ENCODE results near the gene LRRC56. TPM values are rescaled to one million over a fixed set of nuclear protein-coding genes. Genes with fewer than 3 reads are reported as not detected.

Gene LRRC56
- polyA plus RNA-seq, 4 donors, result 3.3 to 5.2 (median 4.1) TPM

DNA sequence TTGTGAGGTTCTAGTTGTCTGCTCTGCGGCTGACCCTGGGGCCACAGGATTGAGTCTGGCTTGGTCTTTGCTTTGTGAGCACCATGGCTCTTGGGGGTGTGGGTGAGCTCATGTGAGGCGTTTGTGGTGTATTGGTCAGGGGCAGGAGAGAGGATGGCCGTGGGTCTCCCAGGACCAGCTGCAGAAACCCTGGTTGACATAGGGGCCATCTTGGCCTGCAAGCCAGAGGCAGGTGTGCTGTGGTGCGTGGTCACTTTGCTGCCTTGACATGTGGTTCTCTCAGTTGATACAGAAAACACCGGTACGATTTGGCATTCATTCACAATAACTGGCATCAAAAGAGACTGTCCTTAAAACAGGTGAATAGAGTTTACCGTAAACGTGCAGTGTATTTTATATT is 50.2 kb downstream of the LRRC56 start:
- no peak for DNase-seq (ENCODE audit: low read depth in 4 of 4, low spot score in 3 of 4)

GRCh38 chr11:587978-588380 is 50.7 kb downstream of the LRRC56 start:
- no peak for DNase-seq (ENCODE audit: low read depth in 4 of 4, low spot score in 3 of 4)

- DNase-seq (ENCODE audit: low read depth in 4 of 4, low spot score in 3 of 4), result no peak
These were observed 52.5 kb downstream of the LRRC56 start for GRCh38 chr11:589798-590197.

DNA sequence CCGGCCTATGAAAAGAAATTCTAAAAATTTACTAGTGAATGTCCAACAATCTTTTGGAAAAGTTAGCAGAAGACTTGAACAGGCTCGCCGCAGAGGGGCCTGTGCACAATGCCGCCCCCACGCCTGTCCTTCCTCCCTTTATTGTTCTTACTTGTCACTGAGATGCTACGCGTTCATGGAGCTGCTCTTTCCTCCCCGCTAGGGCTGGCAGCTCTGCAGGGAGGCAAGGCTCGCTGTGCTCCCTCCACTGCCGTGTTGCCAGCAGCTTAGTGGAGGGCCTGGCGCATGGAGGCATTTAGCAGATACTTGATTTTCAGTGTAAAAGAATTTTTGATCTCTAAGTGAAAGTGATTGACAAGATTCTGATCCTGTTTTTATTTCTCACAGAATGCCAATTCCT is 53.7 kb downstream of the LRRC56 start:
- no peak for DNase-seq (ENCODE audit: low read depth in 4 of 4, low spot score in 3 of 4)

GRCh38 chr11:592501-592900 is 55.2 kb downstream of the LRRC56 start:
- DNase-seq (ENCODE audit: low read depth in 4 of 4, low spot score in 3 of 4), result no peak

DNA sequence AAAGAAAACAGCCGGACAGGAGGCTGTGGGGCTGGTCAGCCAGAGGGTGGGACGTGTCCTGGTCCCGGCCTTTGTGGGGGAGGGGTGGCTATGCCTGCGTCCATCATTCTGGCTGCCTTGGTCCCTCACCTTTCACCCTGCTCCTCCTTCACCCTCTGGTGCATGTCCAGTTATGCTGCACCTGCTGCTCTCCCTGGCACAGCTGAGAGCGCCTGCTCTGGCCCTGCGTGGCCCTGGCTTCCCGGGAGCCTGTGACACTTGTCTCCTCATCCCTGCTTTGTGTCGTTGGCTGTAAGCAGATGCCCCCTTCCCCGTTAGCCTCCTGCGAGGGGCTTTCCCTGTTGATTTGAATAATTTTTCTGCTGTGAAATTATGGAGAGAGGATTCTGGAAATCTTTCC is 55.6 kb downstream of the LRRC56 start:
- no peak for DNase-seq (ENCODE audit: low read depth in 4 of 4, low spot score in 3 of 4)

GRCh38 chr11:593347-593746 is 56.0 kb downstream of the LRRC56 start:
- DNase-seq (ENCODE audit: low read depth in 4 of 4, low spot score in 3 of 4), result no peak

GRCh38 chr11:595400-595799 is 58.1 kb downstream of the LRRC56 start:
- DNase-seq (ENCODE audit: low read depth in 4 of 4, low spot score in 3 of 4), result no peak

- DNase-seq (ENCODE audit: low read depth in 4 of 4, low spot score in 3 of 4), result no peak
These were observed 59.0 kb downstream of the LRRC56 start for GRCh38 chr11:596374-596773.

GRCh38 chr11:597166-597725 is 59.9 kb downstream of the LRRC56 start:
- no peak for DNase-seq (ENCODE audit: low read depth in 4 of 4, low spot score in 3 of 4)

GRCh38 chr11:598005-598680 is 60.8 kb downstream of the LRRC56 start:
- no peak for DNase-seq (ENCODE audit: low read depth in 4 of 4, low spot score in 3 of 4)

GRCh38 chr11:601573-602245 is 64.4 kb downstream of the LRRC56 start:
- no peak for DNase-seq (ENCODE audit: low read depth in 4 of 4, low spot score in 3 of 4)

- no peak for DNase-seq (ENCODE audit: low read depth in 4 of 4, low spot score in 3 of 4)
These were observed 65.8 kb downstream of the LRRC56 start for GRCh38 chr11:603154-603553.

Other genes starting within 250 kb of the LRRC56 start
- gene PGGHG, start 248.4 kb upstream of the LRRC56 start, polyA plus RNA-seq (ENCODE audit: insufficient read length in 4 of 4), result 10 to 100 TPM; 14.8 to 25.7 (median 19.4) TPM
- gene IFITM5, start 238.0 kb upstream of the LRRC56 start, polyA plus RNA-seq (ENCODE audit: insufficient read length in 4 of 4), result under 1 TPM in 2 of 4 donors, not detected in 2; 0.34 to 0.48 TPM
- gene IFITM2, start 229.7 kb upstream of the LRRC56 start, polyA plus RNA-seq (ENCODE audit: insufficient read length in 4 of 4), result 100 to 1,000 TPM; 194 to 242 (median 224) TPM
- 10 to 100 TPM; 34.1 to 44.9 (median 39.9) TPM for gene IFITM1, start 223.5 kb upstream of the LRRC56 start, polyA plus RNA-seq (ENCODE audit: insufficient read length in 4 of 4)
- gene IFITM3, start 216.7 kb upstream of the LRRC56 start, polyA plus RNA-seq (ENCODE audit: insufficient read length in 4 of 4), result 100 to 1,000 TPM; 400 to 486 (median 421) TPM
- gene B4GALNT4, start 168.0 kb upstream of the LRRC56 start, polyA plus RNA-seq (ENCODE audit: insufficient read length in 4 of 4), result 10 to 100 TPM; 57.3 to 83.9 (median 61.4) TPM
- gene PKP3, start 143.3 kb upstream of the LRRC56 start, polyA plus RNA-seq (ENCODE audit: insufficient read length in 4 of 4), result 1 to 10 TPM; 4.0 to 7.4 (median 5.2) TPM
- gene SIGIRR, start 122.5 kb upstream of the LRRC56 start, polyA plus RNA-seq (ENCODE audit: insufficient read length in 4 of 4), result 10 to 100 TPM; 33.4 to 64.4 (median 36.7) TPM
- gene ANO9, start 95.5 kb upstream of the LRRC56 start, polyA plus RNA-seq (ENCODE audit: insufficient read length in 4 of 4), result 10 to 100 TPM in 1 of 4 donors, 1 to 10 TPM in 3; 7.8 to 12.7 (median 9.6) TPM
- gene PTDSS2, start 87.2 kb upstream of the LRRC56 start, polyA plus RNA-seq (ENCODE audit: insufficient read length in 4 of 4), result 10 to 100 TPM; 30.1 to 41.4 (median 32.5) TPM
- gene RNH1, start 30.3 kb upstream of the LRRC56 start, polyA plus RNA-seq (ENCODE audit: insufficient read length in 4 of 4), result 100 to 1,000 TPM in 1 of 4 donors, 10 to 100 TPM in 3; 80.9 to 120 (median 86.6) TPM
- 10 to 100 TPM; 39.5 to 57.2 (median 41.2) TPM for gene HRAS, start 2.0 kb upstream of the LRRC56 start, polyA plus RNA-seq (ENCODE audit: insufficient read length in 4 of 4)
- 1 to 10 TPM; 2.8 to 5.9 (median 3.6) TPM for gene LMNTD2, start 23.2 kb downstream of the LRRC56 start, polyA plus RNA-seq (ENCODE audit: insufficient read length in 4 of 4)
- gene RASSF7, start 23.4 kb downstream of the LRRC56 start, polyA plus RNA-seq (ENCODE audit: insufficient read length in 4 of 4), result 10 to 100 TPM; 42.7 to 68.7 (median 45.2) TPM
- 10 to 100 TPM; 21.1 to 27.4 (median 21.9) TPM for gene PHRF1, start 38.9 kb downstream of the LRRC56 start, polyA plus RNA-seq (ENCODE audit: insufficient read length in 4 of 4)
- 10 to 100 TPM in 1 of 4 donors, 1 to 10 TPM in 3; 8.1 to 12.4 (median 8.4) TPM for gene IRF7, start 78.4 kb downstream of the LRRC56 start, polyA plus RNA-seq (ENCODE audit: insufficient read length in 4 of 4)
- 10 to 100 TPM; 31.8 to 49.2 (median 42.9) TPM for gene CDHR5, start 87.4 kb downstream of the LRRC56 start, polyA plus RNA-seq (ENCODE audit: insufficient read length in 4 of 4)
- gene SCT, start 89.7 kb downstream of the LRRC56 start, polyA plus RNA-seq (ENCODE audit: insufficient read length in 4 of 4), result 1 to 10 TPM; 1.2 to 3.5 (median 1.9) TPM
- gene DRD4, start 99.7 kb downstream of the LRRC56 start, polyA plus RNA-seq (ENCODE audit: insufficient read length in 4 of 4), result 1 to 10 TPM; 1.7 to 5.7 (median 2.1) TPM
- gene DEAF1, start 157.7 kb downstream of the LRRC56 start, polyA plus RNA-seq (ENCODE audit: insufficient read length in 4 of 4), result 10 to 100 TPM; 36.3 to 55.9 (median 46.3) TPM
- 10 to 100 TPM; 37.4 to 45.2 (median 42.2) TPM for gene TMEM80, start 158.3 kb downstream of the LRRC56 start, polyA plus RNA-seq (ENCODE audit: insufficient read length in 4 of 4)
- gene EPS8L2, start 168.7 kb downstream of the LRRC56 start, polyA plus RNA-seq (ENCODE audit: insufficient read length in 4 of 4), result 100 to 1,000 TPM in 3 of 4 donors, 10 to 100 TPM in 1; 94.5 to 147 (median 112) TPM
- gene TALDO1, start 209.9 kb downstream of the LRRC56 start, polyA plus RNA-seq (ENCODE audit: insufficient read length in 4 of 4), result 100 to 1,000 TPM; 132 to 146 (median 135) TPM
- 10 to 100 TPM; 70.9 to 97.2 (median 74.7) TPM for gene GATD1, start 240.0 kb downstream of the LRRC56 start, polyA plus RNA-seq (ENCODE audit: insufficient read length in 4 of 4)

All from right renal pelvis (tissue), 4 donors.